ENCODE data around the gene HIGD1C.
"Not testable (repeated sequence)": the region's sequence is repeated elsewhere in the genome, so short reads cannot be mapped to it uniquely, and the experiment has no call there.

The HIGD1C gene

GRCh38 chr12:50934371-50934851 lies 17.9 kb upstream of the HIGD1C start:
- no peak for DNase-seq

DNA sequence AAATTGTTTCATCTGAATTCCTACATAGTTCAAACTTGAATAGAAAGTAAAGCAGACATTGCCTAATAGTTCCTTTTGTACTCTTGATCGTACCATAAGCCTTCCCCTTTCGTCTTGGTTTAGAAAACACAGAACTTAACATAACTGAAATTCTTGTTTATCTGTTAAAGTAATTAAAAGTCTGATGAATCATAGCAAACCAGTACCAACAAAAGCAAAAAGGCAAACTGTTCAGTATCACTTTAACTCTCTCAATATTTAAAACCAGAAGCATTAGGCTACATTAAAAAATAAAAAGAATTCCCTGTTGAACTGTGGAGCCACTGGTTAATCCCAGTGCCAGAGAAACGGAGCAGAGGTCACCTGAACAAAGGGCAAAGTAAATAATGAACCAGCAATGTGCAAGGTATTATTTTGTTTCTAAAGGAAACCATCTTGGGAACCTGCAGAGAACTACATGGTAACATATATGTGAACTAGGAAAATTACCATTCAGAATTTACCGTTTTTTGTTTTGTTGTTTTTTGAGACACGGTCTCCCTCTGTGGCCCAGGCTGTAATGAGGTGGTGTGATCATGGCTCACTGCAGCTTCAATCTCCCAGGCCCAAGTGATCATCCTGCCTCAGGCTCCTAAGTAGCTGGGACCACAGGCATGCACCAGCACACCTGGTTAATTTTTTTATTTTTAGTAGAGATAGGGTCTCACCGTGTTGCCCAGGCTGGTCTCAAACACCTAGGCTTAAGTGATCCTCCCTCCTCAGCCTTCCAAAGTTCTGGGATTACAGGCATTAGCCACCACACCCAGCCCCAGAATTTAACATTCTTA lies 17.1 kb upstream of the HIGD1C start:
- no peak for DNase-seq

GRCh38 chr12:50936821-50937530 lies 15.4 kb upstream of the HIGD1C start:
- DNase-seq: no peak

DNA sequence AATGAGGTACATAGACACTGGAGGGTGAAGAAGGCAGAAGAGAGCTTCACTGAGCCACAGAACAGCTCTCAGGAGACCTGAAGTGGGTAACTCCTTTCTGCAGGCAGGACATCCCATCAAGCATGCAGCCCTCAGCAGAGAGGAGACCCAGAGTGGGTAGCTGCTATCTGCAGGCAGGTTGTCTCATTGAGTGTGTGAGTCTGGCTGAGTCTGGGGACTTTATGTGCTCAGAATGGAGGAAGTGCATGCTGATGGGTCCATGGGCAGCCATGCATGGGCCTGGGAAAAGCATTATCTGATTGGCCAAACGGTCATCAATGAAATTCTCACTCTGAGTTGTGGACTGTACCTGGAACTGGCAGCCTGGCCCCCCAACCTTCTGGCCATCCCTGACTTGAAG lies 14.7 kb upstream of the HIGD1C start:
- no peak for DNase-seq

DNA sequence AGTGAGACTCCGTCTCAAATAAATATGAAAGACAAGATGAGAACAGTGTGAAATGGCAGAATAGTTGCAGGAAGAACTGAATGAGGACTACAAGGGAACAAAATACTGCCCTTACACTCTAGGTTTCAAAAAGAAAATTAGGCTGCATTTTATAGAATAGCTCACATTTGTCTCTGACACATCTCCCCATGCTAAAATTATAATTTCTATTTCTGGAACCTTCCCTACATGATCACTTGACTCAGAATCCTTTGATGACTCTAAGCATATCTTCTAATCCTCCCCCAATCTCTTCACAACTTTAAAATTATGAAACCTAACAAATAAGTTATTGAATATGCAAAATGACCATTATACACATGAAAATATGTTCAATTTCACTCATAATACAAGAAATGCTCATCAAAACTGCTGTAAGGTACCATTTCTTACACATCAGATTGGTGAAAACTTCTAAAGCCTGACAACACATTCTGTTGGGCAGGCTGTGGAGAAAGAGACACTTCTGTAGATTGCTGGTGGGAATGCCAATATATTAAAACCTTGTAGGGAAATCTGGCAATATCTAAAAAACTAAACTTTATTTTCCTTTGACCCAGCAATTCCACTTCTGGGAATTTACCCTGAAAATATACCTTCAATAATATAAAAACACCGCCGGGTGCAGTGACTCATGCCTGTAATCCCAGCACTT lies 4.3 kb upstream of the HIGD1C start:
- DNase-seq: no peak

DNA sequence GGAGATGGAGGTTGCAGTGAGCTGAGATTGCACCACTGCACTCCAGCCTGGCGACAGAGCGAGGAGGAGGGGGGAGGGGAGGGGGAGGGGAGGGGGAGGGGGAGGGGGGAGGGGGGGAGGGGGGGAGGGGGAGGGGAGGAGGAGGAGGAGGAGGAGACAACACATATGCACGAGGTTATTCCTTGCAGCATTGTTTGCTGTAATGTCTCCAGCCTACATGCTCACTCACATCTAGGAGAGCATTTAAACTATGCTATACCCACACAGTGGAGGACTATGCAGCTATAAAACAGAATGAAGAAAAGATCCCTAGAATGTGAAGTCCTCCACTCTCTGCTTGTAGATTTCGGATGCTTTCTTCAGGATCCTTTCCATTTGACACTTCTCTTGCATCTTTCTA lies 3.5 kb upstream of the HIGD1C start:
- DNase-seq: no peak

- DNase-seq: no peak
Measured at GRCh38 chr12:50949801-50950302, 2.5 kb upstream of the HIGD1C start.

GRCh38 chr12:50951112-50951511 lies 1.2 kb upstream of the HIGD1C start:
- no peak for DNase-seq

- no peak for DNase-seq
Measured at GRCh38 chr12:50953047-50953446, 703 bp downstream of the HIGD1C start.

- not testable (repeated sequence) for DNase-seq
Measured at GRCh38 chr12:50954789-50955188, 2.4 kb downstream of the HIGD1C start.

DNA sequence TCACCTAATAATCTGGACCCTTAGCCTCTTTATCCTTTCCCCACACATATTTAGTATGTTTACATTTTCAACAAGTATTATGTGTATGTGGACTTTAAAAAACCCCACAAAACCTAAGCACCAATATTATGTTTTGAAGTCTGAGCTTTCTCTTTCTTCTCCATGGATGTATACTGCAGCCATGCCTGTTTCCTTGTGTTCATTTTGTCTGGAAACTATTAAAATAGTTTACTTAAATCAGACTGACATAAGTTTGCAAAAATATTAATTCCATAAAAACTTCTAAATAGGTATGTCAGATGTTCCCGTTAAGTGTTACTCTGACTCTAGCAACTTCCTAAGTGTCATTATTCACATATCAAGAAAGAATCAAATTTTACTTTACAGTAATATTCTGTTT lies 2.9 kb downstream of the HIGD1C start:
- DNase-seq: no peak

DNA sequence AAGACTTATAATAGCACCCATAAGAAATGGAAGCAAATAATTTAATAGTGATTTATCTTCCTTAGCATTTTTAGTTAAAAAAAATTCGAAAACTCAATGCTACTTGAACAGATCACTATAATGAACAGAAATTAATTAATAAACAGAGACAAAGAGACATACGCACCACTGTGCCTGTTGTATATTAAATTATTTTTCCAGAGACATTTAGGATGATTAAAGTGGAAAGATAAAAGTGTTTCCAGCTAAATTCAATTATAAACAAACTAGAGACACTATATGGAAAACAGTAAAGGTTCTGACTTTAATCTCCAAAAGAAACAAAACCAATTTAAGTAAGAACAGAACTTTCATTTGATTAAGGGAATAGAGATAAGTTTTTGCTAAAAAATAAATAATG lies 3.4 kb downstream of the HIGD1C start:
- no peak for DNase-seq

- DNase-seq: no peak
Measured at GRCh38 chr12:50960130-50960529, 7.8 kb downstream of the HIGD1C start.

- DNase-seq: no peak
Measured at GRCh38 chr12:50961708-50962107, 9.4 kb downstream of the HIGD1C start.

- DNase-seq: no peak
Measured at GRCh38 chr12:50964432-50964831, 12.1 kb downstream of the HIGD1C start.

DNA sequence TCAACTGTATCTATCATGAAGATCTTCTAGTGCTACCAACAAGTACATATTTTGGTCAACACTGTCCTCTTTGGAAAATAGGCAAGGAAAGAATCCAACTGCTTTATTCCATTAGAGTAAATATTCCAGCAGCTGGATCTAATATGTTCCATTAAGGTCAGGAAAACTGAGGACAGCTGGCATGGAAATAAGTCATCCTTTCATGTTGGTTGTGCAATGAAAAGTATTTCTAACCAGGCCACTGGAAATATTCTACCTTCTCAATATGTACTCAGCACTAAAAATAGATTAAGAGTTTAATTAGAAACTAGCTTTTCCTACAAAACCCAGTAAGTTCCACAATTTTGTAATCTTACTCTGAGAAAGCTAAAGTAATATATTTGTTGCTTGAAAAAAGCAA lies 19.6 kb downstream of the HIGD1C start:
- no peak for DNase-seq

- peak in 1 of 2 donors; percentile 26 for DNase-seq
Measured at GRCh38 chr12:50979369-50980052, 27.2 kb downstream of the HIGD1C start.

GRCh38 chr12:50980545-50980944 lies 28.2 kb downstream of the HIGD1C start:
- DNase-seq: no peak

DNA sequence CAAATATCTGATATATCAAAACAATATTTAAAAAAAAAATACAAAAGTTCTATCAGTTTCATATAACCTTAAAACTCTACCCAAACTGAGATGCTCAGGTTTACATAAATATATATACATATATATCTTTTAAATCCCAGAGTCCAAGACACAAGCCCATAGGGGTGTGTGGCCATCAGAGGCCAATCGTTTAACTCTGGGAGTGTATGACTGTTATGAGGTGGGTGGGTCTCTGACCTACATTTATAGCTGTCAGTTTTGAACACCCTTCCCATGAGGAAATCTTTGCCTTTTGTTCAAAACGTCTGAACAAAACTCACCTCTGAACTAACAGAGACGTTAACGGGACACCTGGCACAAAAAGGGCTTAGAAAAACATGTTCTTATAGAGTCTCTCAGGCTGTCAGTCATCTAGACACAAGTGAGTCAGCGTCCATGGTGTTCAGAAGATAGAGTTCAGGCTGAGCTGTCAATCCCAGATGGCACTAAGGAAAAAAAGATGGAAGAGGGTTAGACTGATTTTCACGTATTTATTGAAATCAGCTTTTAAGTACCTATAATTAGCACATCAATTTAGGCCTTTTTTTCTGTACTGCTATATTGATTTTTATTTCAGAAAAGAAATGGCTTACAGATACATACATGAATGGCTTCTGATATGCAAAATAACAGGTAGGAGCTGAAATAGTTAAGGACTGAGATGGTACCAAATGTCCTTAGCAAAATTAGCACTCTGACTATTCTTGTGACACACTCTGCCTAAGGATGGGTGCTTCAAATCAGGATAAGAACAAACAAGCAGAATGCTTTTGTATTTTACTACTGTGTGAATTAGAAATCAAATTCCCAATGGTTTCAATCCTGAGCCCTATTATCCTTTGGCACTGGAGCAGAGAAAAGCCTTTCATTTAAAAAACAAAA lies 29.2 kb downstream of the HIGD1C start:
- no peak for DNase-seq

DNA sequence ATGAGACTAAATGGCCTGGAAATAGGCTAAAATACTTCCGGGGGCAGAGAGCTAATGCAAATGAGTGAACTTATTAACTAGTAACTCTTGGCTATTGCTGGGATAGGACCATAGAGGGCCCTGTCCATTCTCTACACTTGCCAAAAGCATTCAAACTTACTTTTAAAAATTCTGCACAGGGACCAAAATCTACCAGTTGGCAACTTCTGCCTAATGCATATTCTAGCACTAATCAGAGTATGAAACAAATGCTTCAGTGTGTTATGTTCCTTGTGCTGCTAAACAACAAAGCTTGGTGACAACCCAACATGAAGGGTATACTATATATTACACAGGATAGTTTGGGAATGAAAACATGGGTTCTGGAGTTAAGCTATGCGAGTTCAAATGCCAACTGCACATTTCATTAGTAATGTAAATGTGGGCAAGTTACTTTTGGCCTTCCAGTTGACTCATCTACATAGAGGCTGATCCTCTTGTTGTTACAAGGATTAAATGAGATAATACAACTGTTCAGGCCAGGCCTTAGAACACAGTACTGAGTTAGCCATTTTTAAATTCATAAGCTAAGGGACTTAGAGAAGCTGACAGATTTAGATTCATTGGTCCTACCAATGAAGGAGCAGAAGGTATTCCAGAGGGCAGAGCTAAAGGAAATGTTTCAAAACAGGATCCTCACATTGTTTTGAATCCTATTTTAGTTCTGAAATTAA lies 32.4 kb downstream of the HIGD1C start:
- no peak for DNase-seq

DNA sequence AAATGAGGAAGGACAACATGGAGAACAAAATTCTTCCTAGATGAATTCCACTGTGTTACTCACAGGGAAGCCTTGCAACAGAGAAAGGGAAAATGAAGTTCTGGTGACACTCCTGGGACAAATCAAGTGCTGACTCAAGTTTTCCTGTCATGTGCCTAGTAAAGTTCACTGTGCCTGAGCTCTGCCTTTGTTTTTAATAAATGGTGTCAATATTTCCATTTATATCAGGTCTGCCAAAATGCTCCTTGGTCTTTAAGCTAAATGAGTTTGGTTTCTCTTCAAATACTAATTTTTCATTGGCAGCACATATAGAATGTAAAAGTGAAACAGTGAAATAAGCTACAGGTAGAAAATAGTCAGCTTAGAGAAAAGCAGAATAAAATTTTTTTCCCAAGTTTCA lies 33.0 kb downstream of the HIGD1C start:
- DNase-seq: no peak

All from CD4-positive, alpha-beta T cell treated with Interferon alpha-2 for 1 hour (primary cell).